Thyroid gland (tissue), 4 donors: Measurements from ENCODE around the gene RASAL1.

ENCODE experiments used
- CTCF ChIP-seq, 6 experiments: fragments of 200-600 bp in 3 of 6; fragments of 450-650 bp in 3 of 6; sonication (generic) in 3 of 6; IDR thresholded peaks; one replicate each; pipeline ENCODE4 v1.5.1; 2016 to 2019; ENCODE audit warnings: antibody characterized with exemption in 6 of 6, mild to moderate bottlenecking in 2 of 6, inconsistent platforms in 1 of 6, moderate library complexity in 1 of 6
- POLR2A ChIP-seq, 2 donors: fragments of 450-650 bp; IDR thresholded peaks; one replicate each; pipeline ENCODE4 v1.6.1; 2017; ENCODE audit warnings: antibody characterized with exemption in 2 of 2, mild to moderate bottlenecking in 2 of 2, moderate library complexity in 1 of 2

GRCh38 chr12:113102811-113103210 is 32.8 kb downstream of the RASAL1 start:
- no peak for TF ChIP-seq CTCF (IDR thresholded peaks at IDR 0.05)
- TF ChIP-seq POLR2A (IDR thresholded peaks at IDR 0.05), result no peak
